ENCODE results near the gene MEIKIN.

DNA sequence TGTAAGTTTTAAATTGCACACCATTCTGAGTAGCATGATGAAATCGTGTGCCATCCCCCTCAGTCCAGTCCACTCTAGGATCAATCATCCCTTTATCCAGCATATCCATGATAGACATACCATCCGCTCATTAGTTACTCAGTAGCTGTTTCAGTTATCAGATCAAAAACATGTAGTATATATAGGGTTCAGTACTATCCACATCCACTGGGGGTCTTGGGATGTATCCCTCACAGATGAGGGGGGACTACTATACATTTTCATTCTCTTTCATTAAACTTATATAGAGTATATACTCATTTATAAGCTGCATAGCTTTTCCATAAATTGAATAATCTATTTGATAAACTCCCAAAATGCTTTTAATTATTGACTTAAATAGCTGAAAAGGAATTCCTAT, 67.6 kb downstream of the MEIKIN start:
- TF ChIP-seq, protein P1, sequence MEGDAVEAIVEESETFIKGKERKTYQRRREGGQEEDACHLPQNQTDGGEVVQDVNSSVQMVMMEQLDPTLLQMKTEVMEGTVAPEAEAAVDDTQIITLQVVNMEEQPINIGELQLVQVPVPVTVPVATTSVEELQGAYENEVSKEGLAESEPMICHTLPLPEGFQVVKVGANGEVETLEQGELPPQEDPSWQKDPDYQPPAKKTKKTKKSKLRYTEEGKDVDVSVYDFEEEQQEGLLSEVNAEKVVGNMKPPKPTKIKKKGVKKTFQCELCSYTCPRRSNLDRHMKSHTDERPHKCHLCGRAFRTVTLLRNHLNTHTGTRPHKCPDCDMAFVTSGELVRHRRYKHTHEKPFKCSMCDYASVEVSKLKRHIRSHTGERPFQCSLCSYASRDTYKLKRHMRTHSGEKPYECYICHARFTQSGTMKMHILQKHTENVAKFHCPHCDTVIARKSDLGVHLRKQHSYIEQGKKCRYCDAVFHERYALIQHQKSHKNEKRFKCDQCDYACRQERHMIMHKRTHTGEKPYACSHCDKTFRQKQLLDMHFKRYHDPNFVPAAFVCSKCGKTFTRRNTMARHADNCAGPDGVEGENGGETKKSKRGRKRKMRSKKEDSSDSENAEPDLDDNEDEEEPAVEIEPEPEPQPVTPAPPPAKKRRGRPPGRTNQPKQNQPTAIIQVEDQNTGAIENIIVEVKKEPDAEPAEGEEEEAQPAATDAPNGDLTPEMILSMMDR (IDR thresholded peaks at IDR 0.05; ENCODE audit: low read length): no peak
- TF ChIP-seq EZH2phosphoT487 (IDR thresholded peaks at IDR 0.05; ENCODE audit: low read length): no peak

Data from MM.1S (cell line).